ENCODE measurements around the gene ADAM12.

ADAM12 gene

DNA sequence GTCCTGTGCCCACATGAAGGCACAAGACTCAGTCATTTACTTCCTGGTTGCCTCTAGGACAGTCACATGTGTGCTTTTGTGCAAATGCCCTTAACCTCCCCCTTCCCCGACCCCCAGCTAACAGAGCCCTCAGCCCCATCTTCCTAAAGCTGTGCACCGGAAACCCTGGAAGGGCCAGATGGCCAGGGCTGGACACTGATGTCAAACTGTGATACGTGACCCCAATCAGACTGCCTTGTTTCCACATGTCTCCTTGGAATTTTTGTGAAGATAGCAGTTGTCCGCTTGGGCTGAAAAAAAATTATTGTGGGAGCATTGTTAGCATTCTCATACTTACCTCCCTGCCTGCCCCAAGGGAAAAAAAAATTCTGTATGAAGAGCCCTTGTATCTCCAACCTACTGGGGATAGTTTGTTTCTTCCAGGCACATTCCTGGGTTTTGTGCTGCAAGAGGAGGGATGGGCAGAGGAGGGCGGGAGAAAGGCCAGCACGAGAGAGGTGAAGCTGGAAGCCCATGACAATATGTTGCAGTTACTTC is 17.0 kb upstream of the ADAM12 start:
- Histone ChIP-seq H3K27ac (no peak overlapping the region), H3K4me3 (no peak overlapping the region)
- TF ChIP-seq, protein P1, sequence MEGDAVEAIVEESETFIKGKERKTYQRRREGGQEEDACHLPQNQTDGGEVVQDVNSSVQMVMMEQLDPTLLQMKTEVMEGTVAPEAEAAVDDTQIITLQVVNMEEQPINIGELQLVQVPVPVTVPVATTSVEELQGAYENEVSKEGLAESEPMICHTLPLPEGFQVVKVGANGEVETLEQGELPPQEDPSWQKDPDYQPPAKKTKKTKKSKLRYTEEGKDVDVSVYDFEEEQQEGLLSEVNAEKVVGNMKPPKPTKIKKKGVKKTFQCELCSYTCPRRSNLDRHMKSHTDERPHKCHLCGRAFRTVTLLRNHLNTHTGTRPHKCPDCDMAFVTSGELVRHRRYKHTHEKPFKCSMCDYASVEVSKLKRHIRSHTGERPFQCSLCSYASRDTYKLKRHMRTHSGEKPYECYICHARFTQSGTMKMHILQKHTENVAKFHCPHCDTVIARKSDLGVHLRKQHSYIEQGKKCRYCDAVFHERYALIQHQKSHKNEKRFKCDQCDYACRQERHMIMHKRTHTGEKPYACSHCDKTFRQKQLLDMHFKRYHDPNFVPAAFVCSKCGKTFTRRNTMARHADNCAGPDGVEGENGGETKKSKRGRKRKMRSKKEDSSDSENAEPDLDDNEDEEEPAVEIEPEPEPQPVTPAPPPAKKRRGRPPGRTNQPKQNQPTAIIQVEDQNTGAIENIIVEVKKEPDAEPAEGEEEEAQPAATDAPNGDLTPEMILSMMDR (IDR thresholded peaks at IDR 0.05), result no peak
- no peak for DNase-seq (ENCODE audit: low spot score)

DNA sequence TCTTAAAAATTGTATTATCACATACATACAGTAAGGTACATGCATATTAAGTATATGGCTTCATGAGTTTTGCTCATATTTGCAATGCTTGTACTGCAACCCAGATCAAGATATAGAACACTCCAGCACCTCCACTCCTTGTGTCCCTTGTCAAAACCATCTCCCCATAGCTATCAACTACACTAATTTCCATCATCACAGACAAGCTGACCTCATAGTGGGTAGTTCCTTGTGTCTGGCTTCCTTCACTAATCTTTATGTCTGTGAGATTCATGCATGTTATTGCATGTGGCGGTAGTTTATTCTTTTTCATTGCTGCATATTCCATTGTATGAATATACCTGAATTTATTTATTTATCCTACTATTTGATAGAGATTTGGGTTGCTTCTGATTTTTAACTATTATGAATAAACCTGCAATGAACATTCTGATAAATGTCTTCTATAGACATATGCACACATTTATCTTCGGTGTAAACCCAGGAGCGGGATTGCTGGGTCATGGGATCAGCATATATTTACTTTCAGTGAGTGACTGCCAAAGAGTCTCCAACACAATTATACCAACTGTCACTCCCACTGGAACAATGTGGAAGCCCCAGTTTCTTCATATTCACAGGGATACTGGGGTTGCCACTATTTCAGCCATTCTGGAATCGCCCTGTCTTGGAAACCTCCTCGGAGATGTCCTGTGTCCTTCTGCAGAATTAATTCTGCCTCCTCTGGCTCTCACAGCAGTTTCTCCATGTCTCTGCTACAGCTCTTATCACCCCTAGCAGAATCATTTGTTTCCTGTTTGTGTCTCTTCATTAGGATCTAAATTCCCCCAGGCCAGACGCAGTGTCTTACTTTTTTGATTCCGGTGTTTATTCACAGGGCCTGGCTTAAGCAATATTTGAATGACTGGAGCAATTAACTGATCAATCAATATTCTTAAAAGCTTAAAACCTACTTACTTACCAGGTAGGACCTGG is 14.7 kb upstream of the ADAM12 start:
- TF ChIP-seq, protein P1 (IDR thresholded peaks at IDR 0.05), result no peak

DNA sequence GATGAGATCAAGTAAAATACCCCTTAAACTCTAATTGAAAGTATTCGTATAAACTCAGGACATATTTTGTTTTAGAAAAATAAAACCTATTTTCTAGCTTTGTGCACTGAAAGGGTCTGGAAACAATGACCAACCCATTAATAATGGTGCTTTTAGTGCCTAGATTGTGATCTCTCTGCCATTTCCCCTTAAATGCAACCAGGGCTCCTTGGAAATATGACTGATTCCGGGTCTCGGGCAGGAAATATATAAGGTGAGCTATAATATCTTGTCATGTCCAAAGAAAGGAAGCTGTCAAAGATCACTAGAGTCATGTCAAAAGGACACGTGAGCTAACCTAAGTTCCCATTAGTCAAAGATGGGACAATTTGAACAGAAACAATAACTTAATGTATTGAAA is 12.4 kb upstream of the ADAM12 start:
- H3K4me3 ChIP-seq, result no peak overlapping the region
- TF ChIP-seq, protein P1 (IDR thresholded peaks at IDR 0.05), result no peak
- DNase-seq (ENCODE audit: low spot score), result no peak
- no peak overlapping the region for H3K27ac ChIP-seq

More for the DNA sequence above, 14.7 kb upstream of the ADAM12 start:
- Histone ChIP-seq H3K27ac (no peak overlapping the region), H3K4me3 (no peak overlapping the region)
- no peak for DNase-seq (ENCODE audit: low spot score)

DNA sequence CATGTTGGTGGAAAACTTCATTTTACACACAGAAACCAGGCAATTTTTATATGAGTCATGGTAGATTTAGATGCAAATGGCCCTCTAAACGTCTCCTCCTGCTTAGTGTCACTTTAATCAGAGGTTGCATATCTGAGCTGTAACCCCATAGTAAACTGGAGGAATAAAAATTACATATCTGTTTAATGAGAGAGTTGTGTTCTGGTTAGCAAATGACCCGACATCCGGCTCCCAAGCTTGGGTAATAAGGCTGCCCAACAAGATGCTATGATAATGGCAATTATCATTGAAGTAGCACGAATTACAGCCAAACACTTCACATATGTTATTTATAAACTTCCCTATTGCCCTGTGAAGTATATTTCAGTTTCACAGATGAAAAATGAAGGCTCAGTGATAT is 10.6 kb upstream of the ADAM12 start:
- Histone ChIP-seq H3K4me3 (no peak overlapping the region), H3K27ac (no peak overlapping the region)
- no peak for DNase-seq (ENCODE audit: low spot score)
- TF ChIP-seq, protein P1 (IDR thresholded peaks at IDR 0.05), result no peak

DNA sequence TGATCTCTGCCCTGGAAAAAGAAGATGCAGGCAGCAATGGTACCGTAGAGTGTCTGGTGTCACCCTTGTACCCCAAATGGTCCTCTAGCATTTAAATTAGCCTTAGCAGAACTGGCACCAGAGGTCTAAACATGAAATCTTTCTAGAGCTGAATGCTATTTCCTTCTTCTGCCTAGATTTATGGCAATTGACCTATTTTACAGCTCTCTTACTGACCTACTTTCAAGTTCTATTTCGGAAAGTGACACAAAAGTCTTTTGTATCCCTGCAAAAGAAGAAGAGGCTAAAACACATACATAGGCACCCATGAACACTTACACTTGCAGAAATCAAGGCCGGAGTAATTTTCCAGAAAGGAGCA is 10.1 kb upstream of the ADAM12 start:
- TF ChIP-seq, protein P1 (IDR thresholded peaks at IDR 0.05), result no peak
- no peak overlapping the region for H3K27ac ChIP-seq
- H3K4me3 ChIP-seq, result no peak overlapping the region
- DNase-seq (ENCODE audit: low spot score), result no peak

DNA sequence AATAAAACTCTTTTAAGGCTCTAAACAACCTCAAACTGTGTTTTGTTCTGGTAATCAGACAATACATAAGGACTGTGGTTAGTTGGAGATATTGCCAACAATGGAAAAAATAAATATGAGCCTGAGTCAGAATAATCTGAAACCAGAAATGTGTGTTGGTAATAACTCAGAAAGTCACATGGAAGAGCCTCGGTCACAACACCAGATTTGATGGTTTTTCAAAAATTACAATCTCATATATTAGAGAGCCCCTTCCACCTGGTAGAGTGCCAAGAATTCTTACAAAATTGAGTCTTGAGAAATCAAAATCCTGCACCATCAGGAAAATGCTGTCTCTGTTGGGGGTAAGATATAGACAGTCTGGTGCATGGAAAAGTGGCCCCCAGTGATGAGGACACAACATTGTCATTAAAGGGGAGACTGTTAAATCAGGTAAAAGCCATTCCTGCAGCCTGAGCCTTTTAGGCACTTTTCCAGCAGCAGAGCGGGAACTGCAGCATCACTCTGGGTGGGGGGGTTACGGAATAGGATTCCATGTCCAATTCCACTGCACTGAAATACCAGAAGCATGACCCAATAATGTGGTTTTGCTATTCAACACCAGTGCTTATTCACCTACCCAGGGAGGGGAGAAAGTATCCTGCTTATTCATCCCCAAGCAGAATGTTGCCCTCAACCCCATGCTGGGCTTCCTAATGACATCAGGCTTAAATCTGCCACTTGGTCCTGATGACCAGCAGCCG is 9.5 kb upstream of the ADAM12 start:
- no peak overlapping the region for H3K27ac ChIP-seq
- no peak overlapping the region for H3K4me3 ChIP-seq
- no peak for DNase-seq (ENCODE audit: low spot score)
- TF ChIP-seq, protein P1 (IDR thresholded peaks at IDR 0.05), result no peak

Measured in coronary artery (tissue), 2 donors.